Thyroid gland (tissue), 4 donors: ENCODE measurements around the gene GDF11. TPM values are rescaled to one million over a fixed set of nuclear protein-coding genes. Genes with fewer than 3 reads are reported as not detected.
A peak's percentile ranks its signal among the peaks of the same experiment; 100 is the strongest.

Source experiments
- DNase-seq, 2 donors: peaks; one replicate each; pipeline ENCODE4 v3.0.0-alpha.2; 2019
- H3K27ac ChIP-seq, 3 donors: fragments of 200-600 bp; sonication (generic); 1 replicate in 2 of 3; 2 replicates in 1 of 3; pipeline ENCODE4 v1.5.1; 2016 to 2019; ENCODE audit warnings: mild to moderate bottlenecking in 1 of 3, moderate library complexity in 1 of 3
- H3K27me3 ChIP-seq: fragments of 200-600 bp; sonication (generic); one replicate; pipeline ENCODE4 v1.5.1; 2019
- H3K36me3 ChIP-seq, 2 donors: fragments of 200-600 bp; sonication (generic); one replicate each; pipeline ENCODE4 v1.5.1; 2016 to 2019
- H3K4me1 ChIP-seq, 2 donors: fragments of 200-600 bp; sonication (generic); one replicate each; pipeline ENCODE4 v1.5.1; 2017 to 2019
- H3K4me3 ChIP-seq, 3 donors: fragments of 200-600 bp; sonication (generic); replicated peaks in 1 of 3; 1 replicate in 2 of 3; 2 replicates in 1 of 3; pipeline ENCODE4 v1.5.1; 2016; ENCODE audit warnings: mild to moderate bottlenecking in 1 of 3
- H3K9me3 ChIP-seq: fragments of 200-600 bp; sonication (generic); one replicate; pipeline ENCODE4 v1.5.1; 2017
- POLR2A ChIP-seq, 2 donors: fragments of 450-650 bp; IDR thresholded peaks; one replicate each; pipeline ENCODE4 v1.6.1; 2017; ENCODE audit warnings: antibody characterized with exemption in 2 of 2, mild to moderate bottlenecking in 2 of 2, moderate library complexity in 1 of 2
- WGBS, 2 donors: methylation state at CpG; one replicate each; pipeline ENCODE4 v1.1.5; 2017; 5-methylcytosine and 5-hydroxymethylcytosine counted together
- intact Hi-C: fragments of 100-400 bp; cut with DNase I; formaldehyde crosslinking; loops from one replicate; pipeline ENCODE4 v1.15.1; 2023
- total RNA-seq, 4 donors: library from RNA; depleted of rRNA; stranded (reverse); fragments of >200 nt; gene quantifications; one replicate each; pipeline ENCODE4 v1.2.3, GENCODE V29; 2016
- TF ChIP-seq, protein P1 (sequence below), 6 experiments: fragments of 200-600 bp in 3 of 6; fragments of 450-650 bp in 3 of 6; sonication (generic) in 3 of 6; IDR thresholded peaks; one replicate each; pipeline ENCODE4 v1.5.1; 2016 to 2019; ENCODE audit warnings: antibody characterized with exemption in 6 of 6, mild to moderate bottlenecking in 2 of 6, inconsistent platforms in 1 of 6, moderate library complexity in 1 of 6

GDF11 gene
- total RNA-seq, 4 donors from 2014 or later, result 4.8 to 7.5 (median 6.7) TPM

DNA sequence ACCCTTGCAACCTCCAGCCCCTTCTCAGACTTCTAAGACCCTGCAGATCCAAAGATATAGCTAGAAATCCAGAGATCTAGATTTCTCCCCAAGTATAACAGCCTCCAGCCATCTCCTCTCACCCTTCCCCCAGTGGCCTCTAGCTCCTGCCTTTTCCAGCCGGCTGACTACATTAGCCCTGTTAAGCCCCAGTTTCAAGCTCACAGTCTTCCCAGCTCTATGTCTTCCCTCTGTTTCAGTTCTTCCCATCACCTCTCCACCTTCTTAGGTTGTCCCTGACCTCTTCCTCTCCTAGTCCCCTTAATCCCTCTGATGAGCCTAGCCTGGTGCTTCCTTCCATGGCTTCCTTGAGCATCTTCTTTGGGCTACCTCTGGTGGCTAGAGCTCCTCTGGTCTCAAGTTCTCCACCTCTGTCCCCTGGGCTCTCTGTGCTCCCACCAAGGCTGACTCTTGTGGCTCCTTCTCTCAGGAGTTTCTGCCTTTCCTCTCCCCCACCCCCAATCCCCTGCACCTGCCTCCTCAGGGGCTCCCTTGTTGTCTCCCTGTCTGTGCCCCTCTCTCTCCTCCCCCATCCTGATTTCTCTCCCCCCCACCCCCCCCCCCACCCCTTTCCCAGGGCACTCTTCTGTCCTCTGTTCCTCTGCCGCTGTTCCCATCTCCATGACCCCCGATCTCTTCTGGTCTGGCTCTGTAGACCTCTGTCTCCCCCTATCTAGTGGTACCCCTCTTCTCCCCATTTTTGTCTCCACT, 816 bp upstream of the GDF11 start:
- no peak for DNase-seq
- 17 to 28% methylated on average over 3 of the region's 3 CpGs for WGBS, 2 donors

DNA sequence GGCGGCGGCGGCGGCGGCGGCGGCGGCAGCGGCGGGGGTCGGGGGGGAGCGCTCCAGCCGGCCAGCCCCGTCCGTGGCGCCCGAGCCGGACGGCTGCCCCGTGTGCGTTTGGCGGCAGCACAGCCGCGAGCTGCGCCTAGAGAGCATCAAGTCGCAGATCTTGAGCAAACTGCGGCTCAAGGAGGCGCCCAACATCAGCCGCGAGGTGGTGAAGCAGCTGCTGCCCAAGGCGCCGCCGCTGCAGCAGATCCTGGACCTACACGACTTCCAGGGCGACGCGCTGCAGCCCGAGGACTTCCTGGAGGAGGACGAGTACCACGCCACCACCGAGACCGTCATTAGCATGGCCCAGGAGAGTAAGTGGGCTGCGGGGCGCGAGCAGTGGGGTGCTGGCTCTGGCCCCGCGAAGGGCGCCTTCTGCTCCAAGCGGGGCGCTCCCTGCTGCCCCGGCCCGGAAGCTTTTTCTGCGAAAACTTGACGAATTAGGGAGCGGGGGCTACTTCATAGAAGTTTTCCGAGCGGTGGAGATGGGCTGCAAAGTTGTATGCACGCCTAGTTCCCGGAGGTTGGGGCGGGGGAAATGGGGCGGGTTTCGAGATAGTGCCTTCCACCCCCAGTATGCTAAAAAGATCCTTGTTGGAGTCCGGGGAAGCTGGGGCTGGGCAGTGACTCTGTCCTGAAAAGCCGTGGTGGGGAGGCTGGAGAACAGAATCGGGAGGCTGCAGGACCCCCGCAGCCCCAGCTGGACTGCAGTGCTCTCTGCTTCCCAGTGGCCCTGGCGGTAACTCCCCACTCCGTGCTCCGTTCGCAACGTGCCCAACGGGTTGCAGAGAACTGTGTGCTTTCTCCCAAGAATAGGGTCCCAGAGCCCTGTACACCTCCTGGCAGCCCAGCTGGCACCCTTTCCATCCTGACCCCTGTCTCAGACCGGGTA, 751 bp downstream of the GDF11 start:
- TF ChIP-seq, protein P1, sequence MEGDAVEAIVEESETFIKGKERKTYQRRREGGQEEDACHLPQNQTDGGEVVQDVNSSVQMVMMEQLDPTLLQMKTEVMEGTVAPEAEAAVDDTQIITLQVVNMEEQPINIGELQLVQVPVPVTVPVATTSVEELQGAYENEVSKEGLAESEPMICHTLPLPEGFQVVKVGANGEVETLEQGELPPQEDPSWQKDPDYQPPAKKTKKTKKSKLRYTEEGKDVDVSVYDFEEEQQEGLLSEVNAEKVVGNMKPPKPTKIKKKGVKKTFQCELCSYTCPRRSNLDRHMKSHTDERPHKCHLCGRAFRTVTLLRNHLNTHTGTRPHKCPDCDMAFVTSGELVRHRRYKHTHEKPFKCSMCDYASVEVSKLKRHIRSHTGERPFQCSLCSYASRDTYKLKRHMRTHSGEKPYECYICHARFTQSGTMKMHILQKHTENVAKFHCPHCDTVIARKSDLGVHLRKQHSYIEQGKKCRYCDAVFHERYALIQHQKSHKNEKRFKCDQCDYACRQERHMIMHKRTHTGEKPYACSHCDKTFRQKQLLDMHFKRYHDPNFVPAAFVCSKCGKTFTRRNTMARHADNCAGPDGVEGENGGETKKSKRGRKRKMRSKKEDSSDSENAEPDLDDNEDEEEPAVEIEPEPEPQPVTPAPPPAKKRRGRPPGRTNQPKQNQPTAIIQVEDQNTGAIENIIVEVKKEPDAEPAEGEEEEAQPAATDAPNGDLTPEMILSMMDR (IDR thresholded peaks at IDR 0.05), result peak in 1 of 6 experiments; percentile 16
- TF ChIP-seq POLR2A (IDR thresholded peaks at IDR 0.05), result no peak
- Histone ChIP-seq H3K9me3 (no peaks in the 10 kb centered on the region), H3K4me1 (peaks cover 25 to 34% of the 10 kb centered on the region in 2 donors), H3K36me3 (no peaks in the 10 kb centered on the region), H3K27ac (peak overlapping the region in 2 of 3 donors; percentile 43 to 49), H3K27me3 (no peaks in the 10 kb centered on the region), H3K4me3 (peak overlapping the region in 1 of 3 donors; percentile 62)
- 0 to 2% methylated on average over 11 to 29 of the region's 73 CpGs for WGBS, 2 donors
- DNase-seq, result peak; percentile 64 to 70
- intact Hi-C loops, result loop anchor here (5.0 kb wide), 1 partner anchor 54 kb away; no protein-coding TSS in a partner anchor

More for the DNA sequence above, 816 bp upstream of the GDF11 start:
- Histone ChIP-seq H3K27me3 (no peaks in the 10 kb centered on the region), H3K9me3 (no peaks in the 10 kb centered on the region), H3K27ac (no peak overlapping the region), H3K4me3 (no peak overlapping the region), H3K4me1 (peaks cover 31 to 46% of the 10 kb centered on the region in 2 donors), H3K36me3 (no peaks in the 10 kb centered on the region)
- intact Hi-C loops, result loop anchor here (5.0 kb wide), 1 partner anchor 55 kb away; no protein-coding TSS in a partner anchor
- no peak for TF ChIP-seq POLR2A (IDR thresholded peaks at IDR 0.05)
- TF ChIP-seq, protein P1 (IDR thresholded peaks at IDR 0.05), result no peak

DNA sequence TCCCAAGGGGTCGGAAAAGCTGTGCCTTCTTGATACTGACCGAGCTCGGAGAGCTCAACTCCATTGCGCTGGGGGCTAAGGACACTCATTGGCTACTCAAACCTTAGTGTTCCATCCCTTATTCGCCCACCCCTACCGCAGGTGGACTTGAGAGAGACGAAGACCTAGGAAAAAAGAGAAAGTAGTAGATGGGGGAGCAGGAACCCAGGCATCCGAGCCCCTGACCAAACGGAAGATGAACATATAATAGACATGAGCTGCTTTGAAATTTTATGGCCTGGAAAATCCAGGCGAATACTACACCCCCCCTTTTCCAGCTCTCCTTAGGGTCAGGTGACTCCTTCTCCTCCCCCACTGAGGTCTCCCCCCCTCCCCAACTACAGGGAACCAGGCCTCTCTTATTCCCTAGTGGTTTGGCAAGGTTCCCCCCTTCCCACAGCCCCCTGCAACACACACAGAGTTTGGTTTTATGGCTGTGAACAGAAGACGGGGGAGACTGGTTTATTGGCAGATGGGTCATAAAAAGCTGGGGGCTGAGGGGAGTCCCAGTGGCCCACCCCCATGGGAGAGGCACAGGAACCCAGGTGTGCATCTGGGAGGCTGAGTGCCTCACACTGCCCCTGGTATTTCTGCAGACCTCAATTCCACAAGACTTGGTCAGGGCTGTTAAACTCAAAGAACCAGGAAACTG, 1.6 kb downstream of the GDF11 start:
- TF ChIP-seq, protein P1 (IDR thresholded peaks at IDR 0.05), result no peak
- TF ChIP-seq POLR2A (IDR thresholded peaks at IDR 0.05), result no peak
- 24% methylated on average over 9 to 11 of the region's 11 CpGs for WGBS, 2 donors
- Histone ChIP-seq H3K27me3 (no peaks in the 10 kb centered on the region), H3K9me3 (no peaks in the 10 kb centered on the region), H3K4me3 (peak overlapping the region in 1 of 3 donors; percentile 62), H3K27ac (peak overlapping the region in 2 of 3 donors; percentile 43 to 49), H3K4me1 (peaks cover 25 to 34% of the 10 kb centered on the region in 2 donors), H3K36me3 (no peaks in the 10 kb centered on the region)
- intact Hi-C loops, result loop anchor here (5.0 kb wide), 1 partner anchor 53 kb away; no protein-coding TSS in a partner anchor
- DNase-seq, result no peak

DNA sequence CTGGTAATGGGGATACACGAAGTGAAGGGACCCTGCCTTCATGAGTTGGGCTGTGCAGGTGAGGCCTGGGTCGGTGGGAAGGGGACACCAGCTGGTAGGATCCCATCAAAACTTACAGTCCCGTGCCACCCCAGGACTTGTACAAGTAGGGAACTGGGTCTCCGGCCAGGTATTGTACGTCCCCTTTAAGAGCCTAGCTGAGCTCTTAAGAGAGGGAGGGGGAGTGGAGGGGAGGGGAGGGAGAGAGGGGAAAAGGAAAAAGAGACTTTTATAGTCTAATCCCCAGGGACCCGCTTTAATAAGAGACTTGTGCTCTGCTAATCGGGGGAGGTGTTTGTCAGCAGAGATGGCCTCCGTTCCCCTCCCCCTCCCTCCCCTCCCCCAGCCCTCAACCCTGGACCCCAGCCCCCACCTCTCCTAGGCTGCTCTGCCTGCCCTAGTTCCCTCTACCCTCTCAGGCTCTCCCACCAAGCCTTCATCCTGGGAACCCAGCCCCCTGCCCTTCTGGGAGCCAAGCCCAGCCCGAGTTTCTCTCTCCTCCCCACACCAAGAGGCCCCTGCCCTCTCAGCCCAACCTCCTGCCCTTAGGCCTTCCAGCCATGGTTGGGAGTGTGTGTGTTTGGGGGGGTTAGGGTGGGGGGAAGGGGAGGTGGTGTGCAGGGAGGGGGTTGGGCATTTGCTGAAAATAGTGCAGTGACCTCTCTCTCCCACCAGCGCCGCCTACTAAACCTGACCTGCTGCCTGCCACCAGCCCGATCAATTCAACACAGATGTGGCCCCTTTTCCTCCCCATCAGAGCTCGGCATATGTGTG, 2.6 kb downstream of the GDF11 start:
- peaks cover 25 to 34% of the 10 kb centered on the region in 2 donors for H3K4me1 ChIP-seq
- intact Hi-C loops, result no loop called here
- DNase-seq, result peak in 1 of 2 donors; percentile 47
- TF ChIP-seq, protein P1 (IDR thresholded peaks at IDR 0.05), result no peak
- TF ChIP-seq POLR2A (IDR thresholded peaks at IDR 0.05), result no peak
- H3K4me3 ChIP-seq, result no peak overlapping the region
- 14 to 19% methylated on average over 13 of the region's 13 CpGs for WGBS, 2 donors
- no peaks in the 10 kb centered on the region for H3K9me3 ChIP-seq
- H3K27me3 ChIP-seq, result no peaks in the 10 kb centered on the region
- no peaks in the 10 kb centered on the region for H3K36me3 ChIP-seq
- peak overlapping the region in 2 of 3 donors; percentile 33 to 49 for H3K27ac ChIP-seq
